Activated CD8-positive, alpha-beta memory T cell treated with anti-CD3 and anti-CD28 coated beads, Interleukin-2, amount 10 ng/mL, durations not matched to agents 7 days and 5 days (primary cell): ENCODE measurements around the gene FAM13A. TPM values are rescaled to one million over a fixed set of nuclear protein-coding genes. Genes with fewer than 3 reads are reported as not detected.

Source experiments
- ATAC-seq: fragments of 150-1000 bp; cut with Tn5 transposase; one replicate; pipeline ENCODE4 v1.10.0; 2021; ENCODE audit warnings: moderate library complexity
- CTCF ChIA-PET: fragments of 350-600 bp; sonication (Branson Sonifier 250); formaldehyde crosslinking; loops from one replicate; lab custom pipeline; 2021; ENCODE audit warnings: antibody characterized with exemption; lab: Charles Lee
- DNase-seq: peaks from one replicate; pipeline ENCODE4 v3.0.0-alpha.2; 2020
- H3K27ac Mint-ChIP-seq: one replicate; pipeline ENCODE4 v1.8.0; 2021; ENCODE audit warnings: mild to moderate bottlenecking, mixed read lengths
- H3K27me3 Mint-ChIP-seq: one replicate; pipeline ENCODE4 v1.8.0; 2021; ENCODE audit warnings: mixed read lengths
- H3K36me3 Mint-ChIP-seq: one replicate; pipeline ENCODE4 v1.8.0; 2021; ENCODE audit warnings: mild to moderate bottlenecking, mixed read lengths
- H3K4me1 Mint-ChIP-seq: one replicate; pipeline ENCODE4 v1.8.0; 2021; ENCODE audit warnings: mixed read lengths
- H3K4me3 Mint-ChIP-seq: one replicate; pipeline ENCODE4 v1.8.0; 2021; ENCODE audit warnings: mild to moderate bottlenecking, moderate library complexity, mixed read lengths
- H3K9me3 Mint-ChIP-seq: one replicate; pipeline ENCODE4 v1.8.0; 2022; ENCODE audit warnings: low read depth, mixed read lengths
- total RNA-seq, 2 experiments: library from RNA; stranded (reverse); gene quantifications; one replicate each; pipeline ENCODE4 v1.2.3, GENCODE V29; 2021

FAM13A gene
- total RNA-seq, 2 experiments from 2014 or later = 1.8 to 7.2 TPM

DNA sequence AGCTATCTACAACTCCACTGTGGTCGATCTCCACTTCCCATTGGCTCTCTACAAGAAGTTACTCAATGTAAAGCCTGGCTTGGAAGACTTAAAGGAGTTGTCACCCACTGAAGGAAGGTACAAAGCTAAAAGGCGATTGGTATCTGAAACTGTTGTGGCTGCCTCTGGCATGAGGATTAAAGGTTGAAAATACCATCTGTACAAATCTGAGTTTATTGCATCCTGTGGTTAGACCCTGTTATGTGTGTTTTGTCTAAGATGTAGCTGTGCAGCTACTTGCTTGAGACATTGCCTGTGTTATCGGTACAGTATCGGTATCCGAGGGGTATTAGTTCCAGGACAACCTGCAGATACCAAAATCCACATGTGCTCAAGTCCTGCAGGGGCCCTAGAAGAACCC lies 375.8 kb downstream of the FAM13A start:
- Mint-ChIP-seq H3K9me3 (no peaks in the 10 kb centered on the region), H3K27ac (no peak overlapping the region), H3K4me3 (no peak overlapping the region), H3K36me3 (peaks cover 47% of the 10 kb centered on the region), H3K27me3 (no peaks in the 10 kb centered on the region), H3K4me1 (peaks cover 5% of the 10 kb centered on the region)
- DNase-seq (no peak), ATAC-seq (no peak)
- CTCF ChIA-PET = no interaction called here

Other genes starting within 250 kb of the FAM13A start
- 1 to 10 TPM; 3.7 to 4.6 TPM for gene TIGD2, start 54.3 kb upstream of the FAM13A start, total RNA-seq